ENCODE data around the gene LAMA1. TPM values are rescaled to one million over a fixed set of nuclear protein-coding genes. Genes with fewer than 3 reads are reported as not detected.
"Not testable (repeated sequence)": the region's sequence is repeated elsewhere in the genome, so short reads cannot be mapped to it uniquely, and the experiment has no call there.

Gene LAMA1
- polyA plus RNA-seq, 1 donor = 1.8 TPM

- no peak for DNase-seq (ENCODE audit: low read depth)
These were observed 167.0 kb downstream of the LAMA1 start for GRCh38 chr18:6950641-6951040.

- no peak for DNase-seq (ENCODE audit: low read depth)
These were observed 167.6 kb downstream of the LAMA1 start for GRCh38 chr18:6949800-6950586.

GRCh38 chr18:6948281-6949055 lies 169.1 kb downstream of the LAMA1 start:
- no peak for DNase-seq (ENCODE audit: low read depth)

GRCh38 chr18:6947338-6948030 lies 170.1 kb downstream of the LAMA1 start:
- no peak for DNase-seq (ENCODE audit: low read depth)

- no peak for DNase-seq (ENCODE audit: low read depth)
These were observed 174.5 kb downstream of the LAMA1 start for GRCh38 chr18:6943143-6943542.

- DNase-seq (ENCODE audit: low read depth) = no peak
These were observed 174.9 kb downstream of the LAMA1 start for GRCh38 chr18:6942742-6943141.

- DNase-seq (ENCODE audit: low read depth) = no peak
These were observed 175.6 kb downstream of the LAMA1 start for GRCh38 chr18:6941996-6942395.

GRCh38 chr18:6940451-6940850 lies 177.1 kb downstream of the LAMA1 start:
- no peak for DNase-seq (ENCODE audit: low read depth)

- no peak for DNase-seq (ENCODE audit: low read depth)
These were observed 177.6 kb downstream of the LAMA1 start for GRCh38 chr18:6939972-6940371.

- not testable (repeated sequence) for DNase-seq (ENCODE audit: low read depth)
These were observed 179.2 kb downstream of the LAMA1 start for GRCh38 chr18:6938403-6938802.

- no peak for DNase-seq (ENCODE audit: low read depth)
These were observed 179.6 kb downstream of the LAMA1 start for GRCh38 chr18:6938003-6938402.

GRCh38 chr18:6934859-6935258 lies 182.7 kb downstream of the LAMA1 start:
- no peak for DNase-seq (ENCODE audit: low read depth)

- no peak for DNase-seq (ENCODE audit: low read depth)
These were observed 188.1 kb downstream of the LAMA1 start for GRCh38 chr18:6929370-6930102.

GRCh38 chr18:6928359-6928758 lies 189.2 kb downstream of the LAMA1 start:
- DNase-seq (ENCODE audit: low read depth) = no peak

- no peak for DNase-seq (ENCODE audit: low read depth)
These were observed 190.4 kb downstream of the LAMA1 start for GRCh38 chr18:6927153-6927552.

- no peak for DNase-seq (ENCODE audit: low read depth)
These were observed 194.4 kb downstream of the LAMA1 start for GRCh38 chr18:6923220-6923619.

GRCh38 chr18:6921571-6921970 lies 196.0 kb downstream of the LAMA1 start:
- DNase-seq (ENCODE audit: low read depth) = no peak

GRCh38 chr18:6920099-6920955 lies 197.3 kb downstream of the LAMA1 start:
- DNase-seq (ENCODE audit: low read depth) = no peak

GRCh38 chr18:6917072-6917471 lies 200.5 kb downstream of the LAMA1 start:
- DNase-seq (ENCODE audit: low read depth) = no peak

- no peak for DNase-seq (ENCODE audit: low read depth)
These were observed 216.2 kb downstream of the LAMA1 start for GRCh38 chr18:6901286-6901926.

All from forelimb muscle (tissue), 1 donor.